ENCODE measurements around the gene URGCP.
A peak's percentile ranks its signal among the peaks of the same experiment; 100 is the strongest.

Gene URGCP, protein sequence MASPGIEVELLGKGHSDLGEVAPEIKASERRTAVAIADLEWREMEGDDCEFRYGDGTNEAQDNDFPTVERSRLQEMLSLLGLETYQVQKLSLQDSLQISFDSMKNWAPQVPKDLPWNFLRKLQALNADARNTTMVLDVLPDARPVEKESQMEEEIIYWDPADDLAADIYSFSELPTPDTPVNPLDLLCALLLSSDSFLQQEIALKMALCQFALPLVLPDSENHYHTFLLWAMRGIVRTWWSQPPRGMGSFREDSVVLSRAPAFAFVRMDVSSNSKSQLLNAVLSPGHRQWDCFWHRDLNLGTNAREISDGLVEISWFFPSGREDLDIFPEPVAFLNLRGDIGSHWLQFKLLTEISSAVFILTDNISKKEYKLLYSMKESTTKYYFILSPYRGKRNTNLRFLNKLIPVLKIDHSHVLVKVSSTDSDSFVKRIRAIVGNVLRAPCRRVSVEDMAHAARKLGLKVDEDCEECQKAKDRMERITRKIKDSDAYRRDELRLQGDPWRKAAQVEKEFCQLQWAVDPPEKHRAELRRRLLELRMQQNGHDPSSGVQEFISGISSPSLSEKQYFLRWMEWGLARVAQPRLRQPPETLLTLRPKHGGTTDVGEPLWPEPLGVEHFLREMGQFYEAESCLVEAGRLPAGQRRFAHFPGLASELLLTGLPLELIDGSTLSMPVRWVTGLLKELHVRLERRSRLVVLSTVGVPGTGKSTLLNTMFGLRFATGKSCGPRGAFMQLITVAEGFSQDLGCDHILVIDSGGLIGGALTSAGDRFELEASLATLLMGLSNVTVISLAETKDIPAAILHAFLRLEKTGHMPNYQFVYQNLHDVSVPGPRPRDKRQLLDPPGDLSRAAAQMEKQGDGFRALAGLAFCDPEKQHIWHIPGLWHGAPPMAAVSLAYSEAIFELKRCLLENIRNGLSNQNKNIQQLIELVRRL

DNA sequence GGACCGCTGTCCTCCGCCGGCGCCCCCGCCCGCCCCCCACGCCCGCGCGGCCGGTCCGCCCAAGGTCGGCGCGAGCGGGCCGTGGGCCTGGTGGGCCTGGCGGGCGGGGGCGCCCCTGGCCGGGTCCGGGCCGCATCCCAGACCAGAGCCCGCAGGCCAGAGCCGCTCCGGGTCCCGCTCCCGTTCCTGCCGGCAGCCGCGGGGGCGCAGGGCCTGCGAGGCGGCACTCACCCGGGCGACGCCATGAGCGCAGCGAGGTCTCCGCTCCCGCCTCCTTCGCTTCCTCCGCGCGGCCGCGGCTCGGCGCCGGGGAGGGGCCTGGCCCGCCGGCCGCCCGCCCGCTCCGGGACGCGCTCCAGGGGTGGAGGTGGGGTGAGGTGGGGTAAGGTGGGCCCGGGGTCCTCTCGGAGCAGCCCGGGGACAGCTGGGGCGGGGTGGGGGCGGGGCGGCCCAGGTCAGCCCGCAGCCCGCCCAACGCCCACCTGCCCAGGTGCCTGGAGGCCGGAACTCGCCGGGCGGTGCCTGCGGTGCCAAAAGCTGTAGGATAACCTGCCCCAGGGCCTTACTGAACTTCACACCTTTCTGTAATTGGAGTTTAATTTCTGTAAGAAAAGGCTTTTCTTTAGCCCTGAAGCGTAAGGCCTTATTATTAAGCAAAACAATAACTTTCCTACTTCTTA is at the start of gene URGCP:
TSS of gene URGCP (minus strand) at position 266 of the 680 bp plus-strand sequence. CDS start at position 245, 21 bp downstream.
- DNase-seq, result peak; percentile 66

DNA sequence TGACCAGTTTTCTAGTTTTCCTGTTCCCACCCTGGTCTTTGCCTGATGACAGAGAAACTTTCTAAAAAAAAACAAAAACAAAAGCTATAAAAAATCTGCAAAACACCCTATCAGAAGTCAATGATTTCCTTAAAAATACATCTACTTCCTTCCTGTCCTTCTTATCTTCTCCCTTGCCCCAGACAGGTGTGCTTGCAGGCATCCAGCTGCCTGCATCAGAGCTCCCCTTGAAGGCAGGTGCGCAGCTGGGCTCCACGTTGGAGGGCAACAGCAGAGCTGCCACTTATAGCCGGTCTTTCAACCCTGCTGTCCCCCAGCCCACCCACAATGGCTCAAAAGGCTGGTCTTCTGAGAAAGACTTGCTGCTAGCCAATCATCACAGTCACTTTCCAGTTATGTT is 49.6 kb upstream of the URGCP start:
- DNase-seq, result no peak

DNA sequence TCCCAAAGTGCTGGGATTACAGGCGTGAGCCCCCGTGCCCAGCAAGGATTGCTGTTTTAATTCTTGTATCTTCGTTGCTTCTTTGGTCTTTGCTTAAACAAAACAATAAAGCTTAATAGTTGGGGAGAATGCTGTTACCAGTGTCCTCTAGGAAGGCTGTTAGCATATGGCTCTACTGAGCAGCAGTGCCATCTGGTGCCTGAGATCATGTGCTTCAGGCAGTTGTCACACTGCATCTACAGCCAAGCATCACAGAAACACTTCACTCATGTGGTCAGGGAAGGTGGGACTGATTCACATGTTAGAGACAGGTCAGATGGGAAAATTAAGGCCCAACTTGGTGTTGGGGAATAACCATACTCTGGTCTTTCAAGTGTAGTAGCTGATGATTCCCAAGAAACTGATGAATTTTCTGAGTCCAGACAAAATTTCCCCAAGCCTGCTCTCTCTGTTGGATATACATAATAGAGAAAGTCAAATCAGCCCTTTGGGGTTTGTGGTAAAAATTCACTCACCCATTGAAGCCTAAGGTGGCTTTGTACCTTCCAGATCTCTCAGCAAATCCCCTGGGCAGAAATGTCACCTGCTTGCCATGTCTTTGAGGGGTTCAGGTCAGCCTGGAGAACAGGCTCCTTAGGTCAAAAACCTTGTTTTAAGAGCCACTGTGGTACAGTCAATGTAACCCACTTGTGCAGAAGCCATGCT is 48.3 kb upstream of the URGCP start:
- DNase-seq, result peak; percentile 14

DNA sequence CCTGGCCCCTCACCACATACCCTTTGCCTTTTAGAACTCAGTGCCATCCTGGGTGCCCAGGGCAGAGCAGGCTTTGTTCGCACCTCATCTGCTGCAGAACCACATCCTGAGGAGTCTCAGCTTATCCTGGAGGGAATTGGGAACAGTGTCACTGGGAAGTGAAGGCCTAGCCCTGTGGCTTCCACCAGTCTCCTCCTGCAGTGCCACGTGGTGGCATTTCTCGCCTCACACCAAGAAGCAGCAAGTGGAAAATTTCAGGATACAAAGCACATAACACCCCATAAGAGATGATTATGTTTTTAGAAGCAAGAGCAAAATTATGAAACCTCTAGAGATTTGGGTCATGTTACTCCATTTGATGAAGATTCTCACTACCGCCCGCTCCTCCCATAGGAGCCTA is 46.7 kb upstream of the URGCP start:
- DNase-seq, result no peak

DNA sequence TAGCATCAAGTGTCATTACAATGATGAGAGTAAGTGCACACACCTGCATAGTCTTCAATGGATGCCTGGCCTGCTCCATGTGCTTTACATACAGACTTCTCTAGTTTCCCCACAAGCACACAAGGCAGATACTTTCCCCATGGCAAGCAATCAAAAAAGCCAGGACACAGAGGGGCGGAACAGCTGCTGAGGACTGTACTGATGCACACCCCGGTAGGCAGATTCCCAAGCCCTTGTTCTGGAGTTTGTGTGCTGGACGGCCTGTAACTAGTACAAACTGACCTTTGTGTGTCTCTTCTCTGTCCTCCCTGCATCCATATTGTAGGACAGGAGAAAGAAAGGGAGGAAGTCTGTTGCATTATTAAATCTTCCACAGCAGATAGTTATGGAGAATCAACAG is 45.6 kb upstream of the URGCP start:
- DNase-seq, result no peak

DNA sequence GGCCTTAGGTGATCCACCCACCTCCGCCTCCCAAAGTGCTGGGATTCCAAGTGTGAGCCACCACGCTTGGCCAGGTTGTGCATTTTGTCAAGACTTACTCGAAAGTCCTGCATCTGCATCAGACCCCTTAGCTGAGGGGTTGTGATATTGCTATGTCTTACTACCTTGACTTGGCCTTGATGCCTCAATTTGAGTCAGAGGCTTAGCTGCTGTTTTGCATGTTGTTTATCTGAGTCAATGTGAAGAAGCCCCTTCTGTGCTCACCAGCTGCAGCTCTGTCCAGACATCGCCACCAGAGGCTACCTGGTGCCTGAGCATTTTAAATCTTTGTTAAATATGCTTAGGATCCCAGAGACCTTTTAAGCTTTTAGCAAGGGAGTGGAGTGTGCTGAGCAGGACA is 37.9 kb upstream of the URGCP start:
- DNase-seq, result no peak

DNA sequence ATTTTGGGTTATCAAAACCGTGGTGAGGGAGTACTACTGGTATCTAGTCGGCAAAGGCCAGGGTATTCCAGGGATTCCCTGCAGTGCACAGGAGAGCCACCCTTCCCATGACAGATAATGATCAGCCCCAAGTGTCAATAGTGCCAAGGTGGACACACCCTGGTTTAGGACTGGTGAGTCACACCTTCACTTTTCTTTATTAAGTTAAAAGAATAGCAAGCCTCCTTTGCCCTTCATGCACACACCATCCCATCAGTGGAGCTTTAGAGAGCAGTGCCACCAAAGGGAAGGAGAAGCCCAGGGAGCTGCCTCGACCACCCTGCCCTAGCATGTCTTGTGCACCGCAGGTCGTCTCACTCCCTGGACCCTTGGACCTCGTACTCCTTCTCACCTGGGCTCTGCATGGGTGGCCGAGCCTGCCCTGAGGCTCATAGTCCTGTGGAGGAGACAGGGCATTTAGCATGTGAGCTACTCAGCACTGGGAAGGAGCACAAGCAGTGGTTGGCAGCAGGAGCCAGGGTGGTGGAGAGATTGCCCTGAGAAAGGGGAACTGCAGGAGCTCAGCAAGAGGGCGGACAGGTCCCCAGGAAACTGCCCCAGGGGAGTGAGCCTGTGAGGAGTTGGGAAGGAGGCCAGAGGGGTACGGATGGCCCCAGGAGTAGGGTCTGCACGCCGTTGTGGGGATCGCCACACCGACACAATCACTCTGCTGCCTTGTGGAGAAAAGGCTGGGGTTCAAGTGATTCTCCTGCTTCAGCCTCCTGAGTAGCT is 37.2 kb upstream of the URGCP start:
- DNase-seq, result no peak

DNA sequence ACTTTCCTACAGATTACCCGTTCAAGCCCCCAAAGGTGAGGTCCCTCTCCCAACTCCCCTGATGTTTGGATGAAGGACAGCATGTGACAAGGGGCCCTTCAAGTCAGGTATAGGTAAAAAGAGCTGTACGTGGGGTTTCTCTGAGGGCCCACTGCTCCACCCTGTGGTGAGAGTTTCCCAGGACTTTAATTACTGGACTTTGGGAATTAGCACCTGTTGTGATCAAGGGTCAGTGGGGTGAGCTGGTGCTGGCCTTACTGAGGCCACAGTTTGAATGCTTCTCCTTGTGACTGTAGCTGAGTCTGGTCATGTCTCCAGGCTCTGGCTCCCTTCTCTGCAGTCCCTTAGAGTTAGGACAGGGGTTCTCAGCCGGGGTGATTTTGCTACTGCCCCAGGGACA is 36.6 kb upstream of the URGCP start:
- DNase-seq, result no peak

DNA sequence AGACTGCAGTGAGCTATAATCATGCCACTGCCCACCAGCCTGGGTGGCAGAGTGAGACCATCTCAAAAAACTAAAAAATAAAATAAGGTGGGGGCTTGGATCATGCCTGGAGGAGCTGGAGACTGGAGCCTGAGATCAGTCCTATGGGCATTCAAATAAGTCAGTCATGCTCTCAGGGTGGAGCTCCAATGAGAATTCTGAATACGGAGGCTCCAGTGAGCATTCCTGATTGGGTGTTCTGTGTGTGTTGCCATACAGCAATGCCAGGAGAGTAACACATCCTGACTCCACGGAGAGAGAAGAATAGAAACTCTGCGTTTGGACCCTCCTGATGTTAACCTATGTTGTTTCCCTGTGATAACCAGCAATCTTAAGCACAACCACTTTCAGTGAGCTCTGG is 35.9 kb upstream of the URGCP start:
- no peak for DNase-seq

DNA sequence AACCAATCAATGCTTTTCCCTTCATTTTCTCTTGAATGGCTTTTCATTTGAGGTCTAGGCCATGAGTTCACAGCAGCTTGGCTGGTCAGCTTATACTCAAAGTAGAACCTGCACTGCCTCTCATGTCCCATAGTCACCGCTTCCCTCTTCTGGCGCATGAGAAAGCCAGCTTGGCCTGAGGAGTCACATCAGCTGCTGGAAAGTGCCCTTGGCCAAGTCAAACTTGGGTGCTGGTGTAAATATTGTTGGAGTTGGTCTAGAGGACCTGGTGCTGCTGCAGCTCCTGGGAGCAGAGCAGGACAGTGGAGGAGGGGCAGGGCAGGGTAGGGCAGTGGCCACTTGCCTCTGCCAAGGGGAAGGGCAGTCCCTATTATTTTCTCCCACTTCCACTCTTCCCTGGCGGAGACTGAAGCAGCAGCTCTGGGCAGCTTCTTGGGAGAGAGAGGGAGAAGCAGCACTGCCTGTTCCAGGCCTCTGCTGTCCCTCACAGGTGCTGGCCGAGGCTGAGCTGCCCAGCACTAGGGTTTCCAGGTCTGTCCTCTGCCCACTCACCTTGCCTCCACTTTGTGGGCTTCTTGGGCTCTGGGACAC is 32.6 kb upstream of the URGCP start:
- DNase-seq, result no peak

DNA sequence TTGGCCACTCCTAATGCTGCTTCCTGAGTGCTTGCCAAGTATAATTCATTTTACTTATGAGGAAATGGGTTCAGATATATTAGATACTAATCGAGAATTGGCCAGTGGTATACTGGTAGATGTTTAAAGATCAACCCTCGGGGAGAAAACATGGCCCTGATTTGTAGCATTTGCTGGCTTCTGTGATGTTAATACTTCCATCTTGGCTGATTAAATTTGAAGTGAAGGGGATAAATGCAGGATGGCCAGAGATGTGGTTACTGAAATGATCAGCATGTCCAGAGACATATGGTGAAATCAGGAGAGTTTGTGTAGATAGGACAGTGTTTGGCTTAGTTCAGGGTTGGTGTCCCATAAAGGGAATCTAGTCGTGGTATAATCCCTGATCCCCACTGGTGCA is 31.0 kb upstream of the URGCP start:
- no peak for DNase-seq

DNA sequence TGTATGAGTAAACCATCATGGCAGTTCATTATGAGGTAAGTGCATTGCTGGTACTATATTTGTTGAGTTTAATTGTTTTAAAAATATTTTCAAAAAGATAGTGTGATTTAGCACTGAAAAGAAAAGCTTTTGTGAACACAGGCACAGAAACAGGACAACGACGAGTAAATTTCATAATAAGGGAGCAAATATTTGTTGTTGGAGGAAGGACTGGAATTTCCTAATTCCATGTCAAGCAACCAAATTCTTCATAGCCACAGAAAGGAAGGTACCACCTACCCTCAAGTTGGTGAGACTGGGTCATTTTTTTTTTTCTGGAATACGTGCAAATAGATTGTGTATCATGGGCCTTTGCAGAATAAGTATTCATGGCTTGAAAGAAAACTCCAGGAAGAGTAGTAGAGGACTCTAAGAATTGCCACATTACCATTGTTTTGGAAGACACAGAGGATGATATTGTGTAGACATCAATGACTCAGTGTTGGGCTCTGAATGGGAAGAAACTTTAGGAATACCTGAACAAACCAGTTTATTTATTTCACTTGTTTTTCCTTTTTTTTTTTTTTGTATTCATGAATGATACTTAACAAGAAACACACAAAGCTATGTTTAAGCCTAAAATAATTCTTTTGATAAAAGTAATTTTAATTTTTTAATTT is 27.6 kb upstream of the URGCP start:
- DNase-seq, result no peak

DNA sequence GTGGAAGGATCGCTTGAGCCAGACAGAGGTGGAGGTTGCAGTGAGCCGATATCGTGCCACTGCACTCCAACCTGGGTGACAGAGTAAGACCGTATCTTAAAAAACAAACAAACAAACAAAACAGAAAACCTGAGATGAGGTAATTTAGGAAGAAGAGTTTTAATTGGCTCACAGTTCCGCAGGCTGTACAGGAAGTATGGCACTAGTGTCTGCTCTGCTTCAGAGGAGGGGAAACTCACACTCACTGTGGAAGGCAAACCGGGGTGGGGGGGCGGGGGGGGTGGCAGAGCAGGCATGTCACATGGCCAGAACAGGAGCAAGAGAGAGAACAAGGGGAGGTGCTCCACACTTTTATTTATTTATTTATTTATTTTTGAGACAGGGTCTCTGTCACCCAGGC is 24.9 kb upstream of the URGCP start:
- DNase-seq, result peak; percentile 9

DNA sequence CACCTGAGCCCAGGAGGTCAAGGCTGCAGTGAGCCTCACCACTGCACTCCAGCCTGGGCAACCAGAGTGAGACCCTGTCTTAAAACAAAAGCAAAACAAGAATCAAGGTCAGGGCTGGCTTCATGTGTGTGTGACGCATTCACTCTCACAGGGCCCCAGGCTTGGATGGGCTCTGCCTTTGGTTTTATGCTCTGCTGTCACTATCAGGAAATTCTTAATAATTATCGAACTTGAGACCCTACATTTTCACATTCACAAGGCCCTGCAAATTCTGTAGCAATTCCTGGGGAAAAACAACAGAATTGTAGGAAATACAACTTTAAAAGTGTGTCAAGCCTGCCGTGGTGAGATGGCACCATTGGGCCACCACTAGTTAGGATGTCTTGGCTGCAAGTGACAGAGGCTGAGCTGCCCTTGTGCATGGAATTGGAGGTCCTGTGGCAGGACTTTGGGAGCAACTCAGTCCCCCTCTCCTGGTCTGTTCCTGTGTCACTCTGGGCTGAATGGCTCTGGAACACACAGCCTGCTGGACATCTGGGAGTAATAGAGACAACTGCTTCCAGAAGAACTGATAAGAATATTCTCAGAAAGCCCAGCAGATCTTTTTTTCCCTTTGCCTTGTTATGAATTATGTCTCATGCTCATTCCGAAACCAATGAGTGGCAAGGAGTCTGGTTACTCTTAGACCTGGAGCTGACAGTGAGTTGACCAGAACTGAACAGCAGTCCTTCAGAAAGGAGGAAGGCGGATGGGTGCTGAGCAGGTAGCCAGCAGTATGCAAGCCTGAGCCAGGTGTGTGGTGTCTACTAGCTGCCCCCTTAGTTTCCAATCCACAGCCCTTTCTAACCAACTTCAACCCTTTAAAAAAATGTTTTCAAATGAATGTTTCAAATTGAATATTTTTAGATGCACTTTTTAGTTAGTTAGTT is 23.4 kb upstream of the URGCP start:
- DNase-seq, result no peak

DNA sequence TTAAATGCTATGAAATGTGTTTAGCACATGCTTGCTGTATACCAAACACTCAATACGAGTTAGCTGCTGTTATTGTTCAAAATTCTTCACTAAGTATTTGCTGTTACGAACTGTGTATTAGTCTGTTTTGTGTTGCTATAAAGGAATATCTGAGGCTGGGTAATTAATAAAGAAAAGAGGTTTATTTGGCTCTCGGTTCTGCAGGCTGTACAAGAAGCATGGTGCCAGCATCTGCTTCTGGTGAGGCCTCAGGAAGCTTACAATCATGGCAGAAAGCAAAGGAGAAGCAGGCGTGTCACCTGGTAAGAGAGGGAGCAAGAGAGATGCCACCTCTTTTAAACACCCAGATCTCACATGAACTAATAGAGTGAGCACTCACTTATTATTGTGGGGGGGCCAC is 21.4 kb upstream of the URGCP start:
- no peak for DNase-seq

DNA sequence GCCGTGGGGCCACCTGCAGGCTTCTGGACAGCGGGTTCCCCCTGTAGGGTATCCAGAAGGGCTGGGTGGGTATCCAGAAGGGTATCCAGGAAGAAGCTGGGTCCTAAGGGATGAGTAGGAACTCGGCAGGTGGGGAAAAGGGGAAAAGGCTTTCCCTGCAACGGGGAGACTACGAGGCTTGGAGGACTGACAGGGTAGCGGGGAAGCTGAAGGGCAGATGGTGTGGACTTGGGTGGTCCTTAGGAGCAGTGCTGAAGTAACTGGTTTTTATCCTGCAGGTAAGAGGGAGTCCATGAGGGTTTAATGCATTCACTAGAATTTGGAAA is 20.4 kb upstream of the URGCP start:
- DNase-seq, result no peak

DNA sequence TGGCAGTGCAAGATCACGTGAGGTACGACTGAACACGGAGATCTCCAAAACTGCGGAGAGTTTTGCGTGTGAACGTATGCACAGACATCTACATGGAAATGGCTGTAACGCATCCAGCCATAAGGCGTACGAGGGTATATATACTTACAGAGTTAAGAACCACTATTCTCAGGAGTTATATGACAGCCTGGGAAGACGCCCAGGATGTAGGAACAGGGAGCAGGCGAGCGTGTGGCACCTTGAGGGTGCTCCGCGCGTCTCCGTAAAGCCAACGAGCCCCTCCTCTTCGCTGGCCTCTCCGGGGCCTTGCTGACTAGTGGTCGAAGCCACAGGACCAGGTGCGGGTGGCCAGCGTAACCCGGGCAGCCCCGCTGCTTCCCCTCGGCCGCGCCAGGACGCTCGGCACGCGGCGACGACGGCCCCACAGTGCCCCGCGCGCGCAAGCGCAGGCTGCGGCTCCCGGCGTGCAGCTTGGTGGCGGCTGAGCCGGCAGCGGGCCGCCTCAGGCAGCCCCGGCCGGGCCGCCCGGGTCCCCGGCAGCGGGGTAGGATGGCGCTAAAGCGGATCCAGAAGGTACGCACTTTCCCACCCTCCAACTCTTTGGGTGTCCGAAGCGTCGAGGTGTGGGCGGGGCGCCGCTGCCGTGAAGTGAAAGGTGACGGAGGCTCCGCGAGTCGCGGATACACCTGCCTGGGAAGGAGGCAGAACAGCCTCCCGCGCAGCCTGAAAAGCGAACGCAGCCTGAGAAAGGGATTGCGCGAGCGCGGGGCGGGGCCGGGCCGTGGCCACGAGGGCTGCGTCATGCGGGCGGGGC is 19.8 kb upstream of the URGCP start, which contains the start of gene UBE2D4:
TSS of gene UBE2D4 (plus strand) at position 453 of the 814 bp plus-strand sequence. CDS start at position 550, 97 bp downstream.
- peak; percentile 96 for DNase-seq

DNA sequence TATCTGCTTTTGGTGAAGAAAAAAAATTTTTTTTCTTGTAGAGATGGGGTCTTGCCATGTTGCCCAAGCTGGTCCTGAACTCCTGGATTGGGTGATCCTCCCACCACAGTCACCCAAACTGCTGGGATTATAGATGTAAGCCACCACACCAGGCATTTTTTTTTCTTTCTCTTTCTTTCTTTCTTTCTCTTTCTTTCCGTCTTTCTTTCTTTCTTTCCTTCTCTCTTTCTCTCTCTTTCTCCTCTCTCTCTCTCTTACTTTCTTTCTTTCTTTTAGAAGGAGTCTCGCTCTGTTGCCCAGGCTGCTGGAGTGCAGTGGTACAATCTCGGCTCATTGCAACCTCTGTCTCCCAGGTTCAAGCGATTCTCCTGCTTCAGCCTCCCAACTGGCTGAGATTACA is 16.3 kb upstream of the URGCP start:
- no peak for DNase-seq

DNA sequence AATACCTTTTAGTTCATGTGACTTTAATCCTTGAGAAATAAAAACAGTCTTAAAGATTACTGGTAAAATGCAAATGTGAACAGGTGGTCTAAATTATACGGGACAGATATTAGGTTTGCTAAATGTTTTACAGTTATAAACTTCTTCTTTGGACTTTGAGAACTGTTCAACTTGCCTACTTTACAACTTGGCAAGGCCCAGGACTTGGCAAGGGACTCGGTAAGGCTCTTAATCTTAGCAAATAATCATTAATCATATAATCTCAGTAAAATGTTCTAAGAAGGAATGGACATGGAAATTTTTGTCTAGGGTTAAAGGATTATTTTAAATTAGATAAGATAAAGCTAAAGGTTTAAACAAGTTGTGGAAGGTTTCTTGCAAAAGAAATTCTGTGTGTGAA is 15.0 kb upstream of the URGCP start:
- DNase-seq, result no peak
